ENCODE measurements around the gene LMF1. TPM values are rescaled to one million over a fixed set of nuclear protein-coding genes. Genes with fewer than 3 reads are reported as not detected.

LMF1 gene
- total and polyA plus RNA-seq, 9 of the 15 experiments (the other 6 are each of a cell fraction or from before 2014, with no cell fraction given) = 0.11 to 1.6 (median 0.55) TPM; not detected in 1

DNA sequence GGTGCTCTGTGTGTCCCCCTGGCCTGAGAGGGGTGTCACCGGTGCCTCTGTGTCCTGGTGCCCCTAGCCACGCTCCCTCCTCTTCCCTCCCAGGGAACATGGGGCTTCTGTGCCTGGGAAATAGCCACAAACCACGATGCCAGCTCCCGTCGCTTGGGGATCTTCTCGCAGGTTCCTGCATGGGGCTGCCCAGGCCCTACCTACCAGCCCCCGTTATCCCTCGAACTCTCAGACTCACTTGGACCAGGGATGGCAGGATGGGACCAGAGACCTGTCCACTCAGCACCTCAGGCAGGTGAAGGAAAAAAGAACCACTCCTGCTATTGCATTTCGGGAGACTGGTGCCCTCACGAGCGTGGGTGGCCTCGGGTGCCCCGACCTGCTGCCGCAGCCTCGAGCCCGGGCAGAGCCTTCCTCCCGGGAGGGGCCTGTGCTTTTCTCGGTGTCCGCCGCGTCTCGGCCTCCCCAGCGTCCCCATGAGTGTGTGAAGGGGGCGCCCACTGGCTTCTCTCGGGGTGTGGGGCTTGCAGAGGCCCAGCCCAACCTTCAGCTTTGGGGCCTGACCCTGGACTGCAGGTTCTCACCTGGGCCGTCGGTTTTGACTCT lies 129.2 kb downstream of the LMF1 start:
- Histone ChIP-seq H3K4me1 (replicated peaks in 1 of 2; ENCODE audit: control insufficient read depth in 2 of 2, insufficient read depth in 2 of 2, low read length in 2 of 2) (peaks cover 0 to 52% of the 10 kb centered on the region in 2 experiments; a peak in 2 of 5 replicates), H3K9me1 (ENCODE audit: control insufficient read depth, insufficient read depth, low read length) (no peaks in the 10 kb centered on the region), H4K20me1 (replicated peaks; ENCODE audit: control insufficient read depth, insufficient read depth, low read length) (no peaks in the 10 kb centered on the region), H3K9ac (ENCODE audit: insufficient read depth in 1 of 2, low read depth in 2 of 2, low read length in 2 of 2) (no peak overlapping the region; a peak in 1 of 4 replicates), H3K9me3 (replicated peaks; ENCODE audit: control insufficient read depth, insufficient read depth, low read depth, low read length) (0 out of 2 replicates have a peak, but pooled peaks cover 1% of the 10 kb centered on the region), H2AFZ (ENCODE audit: low read depth, low read length) (no peak overlapping the region), H3K36me3 (ENCODE audit: control insufficient read depth, insufficient read depth, low read length) (no peaks in the 10 kb centered on the region), H3K27me3 (ENCODE audit: control insufficient read depth in 2 of 2, insufficient read depth in 2 of 2, low read length in 2 of 2) (peaks cover 35 to 78% of the 10 kb centered on the region in 2 experiments; a peak in 4 of 5 replicates), H3K79me2 (ENCODE audit: control insufficient read depth, insufficient read depth, low read length) (no peaks in the 10 kb centered on the region), H3K4me2 (ENCODE audit: insufficient read depth, low read length) (no peak overlapping the region), H3K4me3 (no peak overlapping the region), H3K27ac (ENCODE audit: extremely low read depth, low read depth, low read length) (no peak overlapping the region)
- in situ Hi-C loops (cut with MboI) (no loop called here), intact Hi-C loops (cut with micrococcal nuclease) (no loop called here)
- ChIA-PET CTCF (ENCODE audit: low intra/inter-chr PET ratio) (no interaction called here), POLR2A (interaction anchor here (0.7 kb wide), 2 partner anchors 11 to 68 kb away, joined by 3 to 4 read pairs; no protein-coding TSS in a partner anchor)
- ATAC-seq (no peak), DNase-seq (ENCODE audit: extremely low read depth in 1 of 4, low spot score in 3 of 4) (no peak), FAIRE-seq (no peak)
- BruUV-seq (replicated peaks) = no TSS peak
- 16% methylated on average over 21 of the region's 27 CpGs for WGBS (ENCODE audit: insufficient coverage, low coverage, missing lambda C conversion rate)
- TF ChIP-seq SREBF2 (CRISPR knock-in tag; IDR thresholded peaks at IDR 0.05) = no peak
- TF ChIP-seq EHMT2 (IDR thresholded peaks at IDR 0.05) = no peak
- TF ChIP-seq, protein P1, sequence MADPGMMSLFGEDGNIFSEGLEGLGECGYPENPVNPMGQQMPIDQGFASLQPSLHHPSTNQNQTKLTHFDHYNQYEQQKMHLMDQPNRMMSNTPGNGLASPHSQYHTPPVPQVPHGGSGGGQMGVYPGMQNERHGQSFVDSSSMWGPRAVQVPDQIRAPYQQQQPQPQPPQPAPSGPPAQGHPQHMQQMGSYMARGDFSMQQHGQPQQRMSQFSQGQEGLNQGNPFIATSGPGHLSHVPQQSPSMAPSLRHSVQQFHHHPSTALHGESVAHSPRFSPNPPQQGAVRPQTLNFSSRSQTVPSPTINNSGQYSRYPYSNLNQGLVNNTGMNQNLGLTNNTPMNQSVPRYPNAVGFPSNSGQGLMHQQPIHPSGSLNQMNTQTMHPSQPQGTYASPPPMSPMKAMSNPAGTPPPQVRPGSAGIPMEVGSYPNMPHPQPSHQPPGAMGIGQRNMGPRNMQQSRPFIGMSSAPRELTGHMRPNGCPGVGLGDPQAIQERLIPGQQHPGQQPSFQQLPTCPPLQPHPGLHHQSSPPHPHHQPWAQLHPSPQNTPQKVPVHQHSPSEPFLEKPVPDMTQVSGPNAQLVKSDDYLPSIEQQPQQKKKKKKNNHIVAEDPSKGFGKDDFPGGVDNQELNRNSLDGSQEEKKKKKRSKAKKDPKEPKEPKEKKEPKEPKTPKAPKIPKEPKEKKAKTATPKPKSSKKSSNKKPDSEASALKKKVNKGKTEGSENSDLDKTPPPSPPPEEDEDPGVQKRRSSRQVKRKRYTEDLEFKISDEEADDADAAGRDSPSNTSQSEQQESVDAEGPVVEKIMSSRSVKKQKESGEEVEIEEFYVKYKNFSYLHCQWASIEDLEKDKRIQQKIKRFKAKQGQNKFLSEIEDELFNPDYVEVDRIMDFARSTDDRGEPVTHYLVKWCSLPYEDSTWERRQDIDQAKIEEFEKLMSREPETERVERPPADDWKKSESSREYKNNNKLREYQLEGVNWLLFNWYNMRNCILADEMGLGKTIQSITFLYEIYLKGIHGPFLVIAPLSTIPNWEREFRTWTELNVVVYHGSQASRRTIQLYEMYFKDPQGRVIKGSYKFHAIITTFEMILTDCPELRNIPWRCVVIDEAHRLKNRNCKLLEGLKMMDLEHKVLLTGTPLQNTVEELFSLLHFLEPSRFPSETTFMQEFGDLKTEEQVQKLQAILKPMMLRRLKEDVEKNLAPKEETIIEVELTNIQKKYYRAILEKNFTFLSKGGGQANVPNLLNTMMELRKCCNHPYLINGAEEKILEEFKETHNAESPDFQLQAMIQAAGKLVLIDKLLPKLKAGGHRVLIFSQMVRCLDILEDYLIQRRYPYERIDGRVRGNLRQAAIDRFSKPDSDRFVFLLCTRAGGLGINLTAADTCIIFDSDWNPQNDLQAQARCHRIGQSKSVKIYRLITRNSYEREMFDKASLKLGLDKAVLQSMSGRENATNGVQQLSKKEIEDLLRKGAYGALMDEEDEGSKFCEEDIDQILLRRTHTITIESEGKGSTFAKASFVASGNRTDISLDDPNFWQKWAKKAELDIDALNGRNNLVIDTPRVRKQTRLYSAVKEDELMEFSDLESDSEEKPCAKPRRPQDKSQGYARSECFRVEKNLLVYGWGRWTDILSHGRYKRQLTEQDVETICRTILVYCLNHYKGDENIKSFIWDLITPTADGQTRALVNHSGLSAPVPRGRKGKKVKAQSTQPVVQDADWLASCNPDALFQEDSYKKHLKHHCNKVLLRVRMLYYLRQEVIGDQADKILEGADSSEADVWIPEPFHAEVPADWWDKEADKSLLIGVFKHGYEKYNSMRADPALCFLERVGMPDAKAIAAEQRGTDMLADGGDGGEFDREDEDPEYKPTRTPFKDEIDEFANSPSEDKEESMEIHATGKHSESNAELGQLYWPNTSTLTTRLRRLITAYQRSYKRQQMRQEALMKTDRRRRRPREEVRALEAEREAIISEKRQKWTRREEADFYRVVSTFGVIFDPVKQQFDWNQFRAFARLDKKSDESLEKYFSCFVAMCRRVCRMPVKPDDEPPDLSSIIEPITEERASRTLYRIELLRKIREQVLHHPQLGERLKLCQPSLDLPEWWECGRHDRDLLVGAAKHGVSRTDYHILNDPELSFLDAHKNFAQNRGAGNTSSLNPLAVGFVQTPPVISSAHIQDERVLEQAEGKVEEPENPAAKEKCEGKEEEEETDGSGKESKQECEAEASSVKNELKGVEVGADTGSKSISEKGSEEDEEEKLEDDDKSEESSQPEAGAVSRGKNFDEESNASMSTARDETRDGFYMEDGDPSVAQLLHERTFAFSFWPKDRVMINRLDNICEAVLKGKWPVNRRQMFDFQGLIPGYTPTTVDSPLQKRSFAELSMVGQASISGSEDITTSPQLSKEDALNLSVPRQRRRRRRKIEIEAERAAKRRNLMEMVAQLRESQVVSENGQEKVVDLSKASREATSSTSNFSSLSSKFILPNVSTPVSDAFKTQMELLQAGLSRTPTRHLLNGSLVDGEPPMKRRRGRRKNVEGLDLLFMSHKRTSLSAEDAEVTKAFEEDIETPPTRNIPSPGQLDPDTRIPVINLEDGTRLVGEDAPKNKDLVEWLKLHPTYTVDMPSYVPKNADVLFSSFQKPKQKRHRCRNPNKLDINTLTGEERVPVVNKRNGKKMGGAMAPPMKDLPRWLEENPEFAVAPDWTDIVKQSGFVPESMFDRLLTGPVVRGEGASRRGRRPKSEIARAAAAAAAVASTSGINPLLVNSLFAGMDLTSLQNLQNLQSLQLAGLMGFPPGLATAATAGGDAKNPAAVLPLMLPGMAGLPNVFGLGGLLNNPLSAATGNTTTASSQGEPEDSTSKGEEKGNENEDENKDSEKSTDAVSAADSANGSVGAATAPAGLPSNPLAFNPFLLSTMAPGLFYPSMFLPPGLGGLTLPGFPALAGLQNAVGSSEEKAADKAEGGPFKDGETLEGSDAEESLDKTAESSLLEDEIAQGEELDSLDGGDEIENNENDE (IDR thresholded peaks at IDR 0.05; ENCODE audit: low read depth, low read length) = no peak
- TF ChIP-seq TARDBP (IDR thresholded peaks at IDR 0.05) = no peak
- no peak for TF ChIP-seq NFIC (IDR thresholded peaks at IDR 0.05)
- no peak for TF ChIP-seq HINFP (tag; conservative IDR thresholded peaks at IDR 0.05; ENCODE audit: low read depth)
- TF ChIP-seq NFE2L1 (tag; IDR thresholded peaks at IDR 0.05; ENCODE audit: borderline replicate concordance, low read depth) = no peak
- TF ChIP-seq NFE2 (IDR thresholded peaks at IDR 0.05; ENCODE audit: low read depth) = no peak

Data from K562 (cell line).